MCF 10A (cell line): Measurements from ENCODE around the gene KRT6B. TPM values are rescaled to one million over a fixed set of nuclear protein-coding genes. Genes with fewer than 3 reads are reported as not detected.
A peak's percentile ranks its signal among the peaks of the same experiment; 100 is the strongest.

Source experiments
- BruUV-seq: library from RNA; stranded (reverse); fragments of 400-500 nt; replicated peaks from 2 replicates; lab custom pipeline; 2021; lab: Mats Ljungman, UMichigan
- CTCF ChIA-PET: fragments of 300-600 bp; sonication (Branson Sonifier 250); formaldehyde crosslinking; extraction: SDS; loops from one replicate; lab custom pipeline; 2021; ENCODE audit warnings: antibody characterized with exemption, inconsistent platforms; lab: Yijun Ruan, JAX
- POLR2A ChIA-PET: fragments of 300-600, 350-650 bp; sonication (Branson Sonifier 250); formaldehyde crosslinking; extraction: SDS; loops from one replicate; lab custom pipeline; 2020; ENCODE audit warnings: antibody characterized with exemption, inconsistent platforms; lab: Yijun Ruan, JAX
- DNase-seq: peaks from one replicate; pipeline ENCODE4 v3.0.0-alpha.2; 2018; ENCODE audit not compliant: unreplicated experiment
- H3K27ac Mint-ChIP-seq: one replicate; pipeline ENCODE4 v1.8.0; 2022; ENCODE audit warnings: mild to moderate bottlenecking, low read depth, mixed read lengths; ENCODE audit not compliant: unreplicated experiment
- H3K27me3 Mint-ChIP-seq: one replicate; pipeline ENCODE4 v1.8.0; 2022; ENCODE audit warnings: mixed read lengths; ENCODE audit not compliant: insufficient read depth, unreplicated experiment
- H3K36me3 Mint-ChIP-seq: one replicate; pipeline ENCODE4 v1.8.0; 2022; ENCODE audit warnings: mild to moderate bottlenecking, moderate library complexity, mixed read lengths; ENCODE audit not compliant: insufficient read depth, unreplicated experiment
- H3K4me1 Mint-ChIP-seq: one replicate; pipeline ENCODE4 v1.8.0; 2022; ENCODE audit warnings: mixed read lengths; ENCODE audit not compliant: insufficient read depth, unreplicated experiment
- H3K4me3 Mint-ChIP-seq: one replicate; pipeline ENCODE4 v1.8.0; 2022; ENCODE audit warnings: mild to moderate bottlenecking, moderate library complexity, mixed read lengths; ENCODE audit not compliant: unreplicated experiment
- H3K9me3 Mint-ChIP-seq: one replicate; pipeline ENCODE4 v1.8.0; 2022; ENCODE audit warnings: mixed read lengths; ENCODE audit not compliant: unreplicated experiment
- intact Hi-C: fragments of 100-400 bp; cut with micrococcal nuclease; formaldehyde crosslinking; loops from 2 replicates; pipeline ENCODE4 v1.14.1; 2022
- total RNA-seq: library from RNA; stranded (reverse); gene quantifications from 2 replicates; pipeline ENCODE4 v1.2.3, GENCODE V29; 2022
- TF ChIP-seq, protein P1 (sequence below): fragments of 200-600 bp; IDR thresholded peaks from one replicate; pipeline ENCODE4 v1.8.0; 2022; ENCODE audit warnings: antibody characterized with exemption, mild to moderate bottlenecking; ENCODE audit not compliant: unreplicated experiment

Gene KRT6B
- total RNA-seq, 1 experiment from 2014 or later = 3.3 TPM

DNA sequence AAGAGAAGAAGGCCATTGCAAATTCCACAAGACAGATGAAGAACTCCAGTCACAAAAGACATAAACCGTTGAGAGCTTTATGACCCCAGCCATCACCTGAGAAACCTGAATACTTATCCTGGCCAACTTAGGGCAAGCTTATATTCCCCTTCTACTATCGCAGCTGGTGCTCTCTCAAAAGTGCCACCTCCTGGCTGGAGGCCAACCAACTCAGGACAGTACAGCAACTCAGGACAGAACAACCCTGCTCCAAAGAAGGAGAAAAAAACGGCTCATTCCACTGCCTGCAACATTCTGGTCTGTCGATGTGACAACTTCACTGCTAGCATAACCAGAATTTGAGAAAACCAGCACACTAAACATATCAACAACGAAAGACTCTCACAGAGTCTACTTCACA, 9.7 kb upstream of the KRT6B start:
- ChIA-PET CTCF (no interaction called here), POLR2A (no interaction called here)
- H3K9me3 Mint-ChIP-seq = no peaks in the 10 kb centered on the region
- TF ChIP-seq, protein P1, sequence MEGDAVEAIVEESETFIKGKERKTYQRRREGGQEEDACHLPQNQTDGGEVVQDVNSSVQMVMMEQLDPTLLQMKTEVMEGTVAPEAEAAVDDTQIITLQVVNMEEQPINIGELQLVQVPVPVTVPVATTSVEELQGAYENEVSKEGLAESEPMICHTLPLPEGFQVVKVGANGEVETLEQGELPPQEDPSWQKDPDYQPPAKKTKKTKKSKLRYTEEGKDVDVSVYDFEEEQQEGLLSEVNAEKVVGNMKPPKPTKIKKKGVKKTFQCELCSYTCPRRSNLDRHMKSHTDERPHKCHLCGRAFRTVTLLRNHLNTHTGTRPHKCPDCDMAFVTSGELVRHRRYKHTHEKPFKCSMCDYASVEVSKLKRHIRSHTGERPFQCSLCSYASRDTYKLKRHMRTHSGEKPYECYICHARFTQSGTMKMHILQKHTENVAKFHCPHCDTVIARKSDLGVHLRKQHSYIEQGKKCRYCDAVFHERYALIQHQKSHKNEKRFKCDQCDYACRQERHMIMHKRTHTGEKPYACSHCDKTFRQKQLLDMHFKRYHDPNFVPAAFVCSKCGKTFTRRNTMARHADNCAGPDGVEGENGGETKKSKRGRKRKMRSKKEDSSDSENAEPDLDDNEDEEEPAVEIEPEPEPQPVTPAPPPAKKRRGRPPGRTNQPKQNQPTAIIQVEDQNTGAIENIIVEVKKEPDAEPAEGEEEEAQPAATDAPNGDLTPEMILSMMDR = no peak
- H3K27ac Mint-ChIP-seq = no peak overlapping the region
- intact Hi-C loops = no loop called here
- no peak for DNase-seq
- H3K36me3 Mint-ChIP-seq = no peaks in the 10 kb centered on the region
- no peaks in the 10 kb centered on the region for H3K4me1 Mint-ChIP-seq
- no TSS peak for BruUV-seq
- H3K27me3 Mint-ChIP-seq = peaks cover 15% of the 10 kb centered on the region
- no peak overlapping the region for H3K4me3 Mint-ChIP-seq

DNA sequence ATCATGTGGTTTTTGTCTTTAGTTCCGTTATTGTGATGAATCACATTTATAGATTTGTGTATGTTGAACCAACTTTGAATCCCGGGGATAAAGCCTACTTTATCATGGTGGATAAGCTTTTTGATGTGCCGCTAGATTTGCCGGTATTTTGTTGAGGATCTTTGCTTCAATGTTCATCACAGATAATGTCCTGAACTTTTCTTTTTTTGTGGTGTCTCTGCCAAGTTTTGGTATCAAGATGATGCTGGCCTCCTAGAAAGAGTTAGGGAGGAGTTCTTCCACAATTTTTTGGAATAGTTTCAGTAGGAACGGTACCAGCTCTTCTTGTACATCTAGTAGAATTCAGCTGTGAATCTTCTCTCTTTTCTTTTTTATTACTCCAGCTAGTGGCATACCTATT, 6.9 kb upstream of the KRT6B start:
- Mint-ChIP-seq H3K27ac (no peak overlapping the region), H3K9me3 (no peaks in the 10 kb centered on the region), H3K36me3 (no peaks in the 10 kb centered on the region), H3K4me1 (peaks cover 21% of the 10 kb centered on the region), H3K27me3 (no peaks in the 10 kb centered on the region), H3K4me3 (no peak overlapping the region)
- POLR2A ChIA-PET = interaction anchor here (0.7 to 1.4 kb wide), 3 partner anchors 9 to 61 kb away, joined by 3 read pairs; partner anchors contain the start of gene KRT5
- BruUV-seq = no TSS peak
- no peak for DNase-seq
- intact Hi-C loops = no loop called here
- TF ChIP-seq, protein P1 = no peak
- CTCF ChIA-PET = interaction anchor here (0.7 to 1.4 kb wide), 2 partner anchors 58 to 61 kb away, joined by 3 to 4 read pairs; no protein-coding TSS in a partner anchor

DNA sequence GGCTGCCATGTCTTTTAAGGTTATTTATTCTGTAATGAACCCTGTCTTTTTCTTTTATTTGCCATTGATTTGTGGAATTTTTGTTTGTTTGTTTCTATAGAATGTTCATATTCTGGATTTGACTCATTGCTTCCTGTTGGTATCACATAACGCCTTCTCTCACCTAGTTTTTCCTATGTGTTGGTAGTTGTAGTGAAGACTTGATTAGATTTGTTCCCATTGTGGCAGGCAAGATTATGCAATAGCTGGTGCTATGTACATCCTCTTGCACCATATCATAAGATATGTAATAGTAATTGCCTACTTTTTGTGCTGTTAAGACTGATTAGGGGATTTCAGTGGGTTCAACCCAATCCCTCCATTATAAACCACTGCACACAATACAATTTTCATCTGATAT, 3.9 kb upstream of the KRT6B start:
- peak; percentile 81 for DNase-seq
- Mint-ChIP-seq H3K9me3 (no peaks in the 10 kb centered on the region), H3K27me3 (no peaks in the 10 kb centered on the region), H3K4me1 (peaks cover 29% of the 10 kb centered on the region), H3K36me3 (no peaks in the 10 kb centered on the region), H3K27ac (no peak overlapping the region), H3K4me3 (no peak overlapping the region)
- no TSS peak for BruUV-seq
- intact Hi-C loops = no loop called here
- TF ChIP-seq, protein P1 = no peak
- POLR2A ChIA-PET = interaction anchor here (0.9 to 1.7 kb wide), 3 partner anchors 8 to 65 kb away, joined by 3 to 4 read pairs (median 3); partner anchors contain the start of gene KRT5
- CTCF ChIA-PET = no interaction called here

DNA sequence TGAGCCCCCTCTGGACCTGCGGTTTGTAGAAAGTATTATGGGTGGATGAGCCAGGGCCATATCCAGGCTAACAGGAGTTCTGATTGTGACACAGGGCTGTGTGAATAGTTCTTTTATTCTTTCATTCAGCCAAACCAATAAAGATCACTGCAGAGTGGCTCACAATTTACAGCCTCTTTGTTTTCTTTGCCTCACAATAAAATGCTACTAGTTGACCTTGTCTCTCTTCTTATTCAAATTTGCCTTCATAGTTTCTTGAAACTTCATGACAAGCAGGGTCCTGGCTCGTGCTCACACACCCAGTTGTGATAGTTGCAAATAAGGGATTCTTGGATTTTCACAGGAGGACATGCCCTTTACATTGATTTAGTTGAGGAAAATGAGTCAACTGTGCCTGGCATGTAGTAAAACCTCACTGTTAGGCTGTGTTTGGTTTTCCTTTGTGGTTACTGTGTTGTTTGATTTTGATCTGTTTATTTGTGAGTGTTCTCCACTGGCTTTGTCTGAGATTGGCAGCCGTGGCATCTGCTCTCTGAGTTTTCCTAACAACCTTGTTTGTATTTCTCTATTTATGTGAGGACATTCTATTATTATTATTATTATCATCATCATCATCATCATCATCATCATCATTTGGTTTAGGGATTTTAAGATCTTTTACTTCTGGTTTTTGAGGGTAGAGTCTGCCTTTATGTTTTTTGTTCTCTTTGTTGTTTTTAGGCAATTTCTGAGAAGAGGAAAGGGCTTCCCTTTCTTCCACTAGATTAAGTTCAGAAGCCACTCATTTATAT, 2.7 kb upstream of the KRT6B start:
- BruUV-seq = no TSS peak
- ChIA-PET POLR2A (interaction anchor here (0.6 to 1.7 kb wide), 4 partner anchors 35 to 66 kb away, joined by 3 to 4 read pairs (median 3); partner anchors contain the start of gene KRT5), CTCF (no interaction called here)
- peaks cover 29% of the 10 kb centered on the region for H3K4me1 Mint-ChIP-seq
- H3K36me3 Mint-ChIP-seq = no peaks in the 10 kb centered on the region
- TF ChIP-seq, protein P1 = no peak
- intact Hi-C loops = no loop called here
- H3K27me3 Mint-ChIP-seq = no peaks in the 10 kb centered on the region
- no peak overlapping the region for H3K4me3 Mint-ChIP-seq
- H3K27ac Mint-ChIP-seq = no peak overlapping the region
- DNase-seq = peak; percentile 60
- no peaks in the 10 kb centered on the region for H3K9me3 Mint-ChIP-seq
